GM19099 (cell line): ENCODE results near the gene YJEFN3.

Experiments used
- POLR2A ChIP-seq: IDR thresholded peaks from 3 replicates; pipeline ENCODE4 v1.6.1; 2011; ENCODE audit warnings: low read depth; ENCODE audit not compliant: insufficient read length; ENCODE audit errors: extremely low read depth

Gene YJEFN3

GRCh38 chr19:19492026-19492610, 36.6 kb upstream of the YJEFN3 start:
- no peak for TF ChIP-seq POLR2A

GRCh38 chr19:19493841-19494546, 34.7 kb upstream of the YJEFN3 start:
- TF ChIP-seq POLR2A = no peak

GRCh38 chr19:19495614-19496603, 32.8 kb upstream of the YJEFN3 start:
- TF ChIP-seq POLR2A = no peak

GRCh38 chr19:19498255-19498991, 30.3 kb upstream of the YJEFN3 start:
- TF ChIP-seq POLR2A = no peak

GRCh38 chr19:19499272-19499995, 29.3 kb upstream of the YJEFN3 start:
- TF ChIP-seq POLR2A = no peak

GRCh38 chr19:19500975-19501644, 27.6 kb upstream of the YJEFN3 start:
- no peak for TF ChIP-seq POLR2A

- TF ChIP-seq POLR2A = no peak
Measured at GRCh38 chr19:19501798-19502197, 26.9 kb upstream of the YJEFN3 start.

GRCh38 chr19:19502281-19502680, 26.4 kb upstream of the YJEFN3 start:
- no peak for TF ChIP-seq POLR2A

- no peak for TF ChIP-seq POLR2A
Measured at GRCh38 chr19:19502808-19503602, 25.7 kb upstream of the YJEFN3 start.

- no peak for TF ChIP-seq POLR2A
Measured at GRCh38 chr19:19504754-19505668, 23.7 kb upstream of the YJEFN3 start.

- TF ChIP-seq POLR2A = no peak
Measured at GRCh38 chr19:19505669-19506326, 22.9 kb upstream of the YJEFN3 start.

GRCh38 chr19:19506592-19506991, 22.1 kb upstream of the YJEFN3 start:
- TF ChIP-seq POLR2A = no peak

- no peak for TF ChIP-seq POLR2A
Measured at GRCh38 chr19:19507354-19507753, 21.4 kb upstream of the YJEFN3 start.
